OCI-LY1 (cell line): Measurements from ENCODE around the gene CPA4.

Experiments
- H2AFZ ChIP-seq: fragments of 200-600 bp; sonication (generic), shearing (Covaris generic); 2 replicates; pipeline ENCODE4 v1.6.0; 2014; ENCODE audit warnings: antibody characterized with exemption, mild to moderate bottlenecking, low read length
- H3F3A ChIP-seq: fragments of 200-600 bp; sonication (generic), shearing (Covaris generic); 2 replicates; pipeline ENCODE4 v1.6.0; 2014; ENCODE audit warnings: mild to moderate bottlenecking, antibody characterized with exemption, low read length, moderate library complexity; ENCODE audit not compliant: insufficient read depth
- H3K27ac ChIP-seq: fragments of 200-600 bp; sonication (generic); 2 replicates; pipeline ENCODE4 v1.5.1; 2014; ENCODE audit warnings: low read length, mixed run types, mild to moderate bottlenecking, low read depth; ENCODE audit not compliant: poor library complexity, severe bottlenecking
- H3K27me3 ChIP-seq: fragments of 200-600 bp; sonication (generic); 2 replicates; pipeline ENCODE4 v1.6.0; 2014; ENCODE audit warnings: antibody characterized with exemption, mild to moderate bottlenecking, low read length, moderate library complexity; ENCODE audit not compliant: insufficient read depth
- H3K36me3 ChIP-seq: fragments of 200-600 bp; sonication (generic); 2 replicates; pipeline ENCODE4 v1.6.1; 2014; ENCODE audit warnings: mild to moderate bottlenecking, antibody characterized with exemption, low read length, moderate library complexity, mixed read lengths; ENCODE audit not compliant: insufficient read depth
- H3K4me1 ChIP-seq: fragments of 200-600 bp; sonication (generic); 2 replicates; pipeline ENCODE4 v1.5.1; 2014; ENCODE audit warnings: mild to moderate bottlenecking, low read length, moderate library complexity; ENCODE audit not compliant: insufficient read depth, severe bottlenecking
- H3K4me2 ChIP-seq: fragments of 200-600 bp; sonication (generic), shearing (Covaris generic); 2 replicates; pipeline ENCODE4 v1.6.1; 2014; ENCODE audit warnings: low read length
- H3K4me3 ChIP-seq: fragments of 200-600 bp; sonication (generic); 2 replicates; pipeline ENCODE4 v1.5.1; 2014; ENCODE audit warnings: low read length, low read depth, mild to moderate bottlenecking, mixed read lengths; ENCODE audit not compliant: poor library complexity, severe bottlenecking
- H3K79me2 ChIP-seq: fragments of 200-600 bp; shearing (Covaris generic); 2 replicates; pipeline ENCODE4 v1.6.1; 2016; ENCODE audit warnings: mixed run types, low read length, mixed read lengths; ENCODE audit not compliant: insufficient read depth
- H3K9ac ChIP-seq: fragments of 200-600 bp; sonication (generic), shearing (Covaris generic); 2 replicates; pipeline ENCODE4 v1.6.1; 2014; ENCODE audit warnings: mild to moderate bottlenecking, low read length, mixed read lengths
- H3K9me2 ChIP-seq: fragments of 200-600 bp; sonication (generic), shearing (Covaris generic); 2 replicates; pipeline ENCODE4 v1.6.1; 2014; ENCODE audit warnings: low read depth, mild to moderate bottlenecking, low read length, mixed read lengths
- H3K9me3 ChIP-seq: fragments of 200-600 bp; shearing (Covaris generic); 2 replicates; pipeline ENCODE4 v1.6.1; 2014; ENCODE audit warnings: low read length, mixed read lengths
- H4K20me1 ChIP-seq: fragments of 200-600 bp; sonication (generic), shearing (Covaris generic); 2 replicates; pipeline ENCODE4 v1.6.0; 2016; ENCODE audit warnings: mild to moderate bottlenecking, low read length; ENCODE audit not compliant: insufficient read depth
- EZH2 ChIP-seq: fragments of 200-600 bp; sonication (generic), shearing (Covaris generic); IDR thresholded peaks from 2 replicates; pipeline ENCODE4 v1.8.0; 2017; ENCODE audit warnings: borderline replicate concordance, mixed run types, mild to moderate bottlenecking, antibody characterized with exemption, low read length, moderate library complexity, mixed read lengths
- TF ChIP-seq, protein P1 (sequence below): fragments of 200-600 bp; sonication (generic), shearing (Covaris generic); IDR thresholded peaks from 2 replicates; pipeline ENCODE4 v1.5.1; 2017; ENCODE audit warnings: mild to moderate bottlenecking, antibody characterized with exemption, low read length, moderate library complexity, mixed read lengths

The CPA4 gene

DNA sequence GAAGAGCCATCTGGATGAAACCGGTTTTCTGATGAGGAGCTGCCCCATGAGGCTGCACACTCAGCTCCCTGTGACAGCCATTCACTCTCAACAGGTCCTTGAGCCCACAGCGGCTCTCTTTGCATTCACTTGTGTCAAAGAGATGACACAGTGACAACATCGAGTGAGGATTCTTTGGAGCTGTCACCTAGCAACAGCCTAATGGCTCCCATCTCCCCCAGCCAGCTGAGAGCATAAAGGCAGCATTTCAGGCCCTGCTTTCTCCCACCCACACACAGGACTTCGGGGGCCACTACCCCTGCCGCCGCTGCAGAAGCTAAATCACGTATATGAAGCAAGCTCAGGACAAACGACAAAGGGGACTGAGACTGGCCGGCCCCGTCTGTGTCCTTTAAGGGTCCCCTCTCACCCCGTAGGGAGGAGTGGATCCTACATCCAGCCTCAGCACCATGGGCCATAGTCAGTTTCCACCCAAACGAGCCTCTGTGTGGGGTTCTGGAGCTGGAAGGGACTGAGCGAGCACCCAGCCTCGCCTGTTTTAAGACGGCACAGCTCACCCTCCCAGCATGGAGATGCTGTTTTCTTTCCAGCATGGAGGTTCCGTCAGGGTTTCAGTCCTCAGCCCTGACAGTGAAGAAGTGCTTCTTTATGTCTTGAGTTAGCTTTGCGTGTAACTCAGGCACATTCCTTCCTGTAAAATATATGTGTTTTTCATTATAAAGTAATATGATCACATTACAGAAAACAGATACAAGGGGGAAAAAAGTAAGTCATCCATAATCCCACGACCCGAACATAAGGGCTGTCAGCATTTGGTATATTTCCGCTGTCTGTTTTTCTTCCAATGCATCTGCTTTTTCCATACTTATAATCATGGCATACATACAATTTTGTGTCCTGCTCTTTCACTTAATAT lies 4.9 kb downstream of the CPA4 start:
- Histone ChIP-seq H3K79me2 (no peaks in the 10 kb centered on the region), H3K9me3 (peaks cover 2% of the 10 kb centered on the region; the same call in 1 of the 2 replicates), H3K4me1 (peaks cover 10% of the 10 kb centered on the region), H3K27ac (no peak overlapping the region), H3K9ac (no peak overlapping the region), H3K36me3 (no peaks in the 10 kb centered on the region; the same call in 1 of the 2 replicates), H2AFZ (no peak overlapping the region), H3K4me2 (no peak overlapping the region), H4K20me1 (no peaks in the 10 kb centered on the region), H3K4me3 (no peak overlapping the region), H3F3A (no peaks in the 10 kb centered on the region), H3K9me2 (no peaks in the 10 kb centered on the region), H3K27me3 (peaks cover 16% of the 10 kb centered on the region)
- TF ChIP-seq EZH2, result no peak

DNA sequence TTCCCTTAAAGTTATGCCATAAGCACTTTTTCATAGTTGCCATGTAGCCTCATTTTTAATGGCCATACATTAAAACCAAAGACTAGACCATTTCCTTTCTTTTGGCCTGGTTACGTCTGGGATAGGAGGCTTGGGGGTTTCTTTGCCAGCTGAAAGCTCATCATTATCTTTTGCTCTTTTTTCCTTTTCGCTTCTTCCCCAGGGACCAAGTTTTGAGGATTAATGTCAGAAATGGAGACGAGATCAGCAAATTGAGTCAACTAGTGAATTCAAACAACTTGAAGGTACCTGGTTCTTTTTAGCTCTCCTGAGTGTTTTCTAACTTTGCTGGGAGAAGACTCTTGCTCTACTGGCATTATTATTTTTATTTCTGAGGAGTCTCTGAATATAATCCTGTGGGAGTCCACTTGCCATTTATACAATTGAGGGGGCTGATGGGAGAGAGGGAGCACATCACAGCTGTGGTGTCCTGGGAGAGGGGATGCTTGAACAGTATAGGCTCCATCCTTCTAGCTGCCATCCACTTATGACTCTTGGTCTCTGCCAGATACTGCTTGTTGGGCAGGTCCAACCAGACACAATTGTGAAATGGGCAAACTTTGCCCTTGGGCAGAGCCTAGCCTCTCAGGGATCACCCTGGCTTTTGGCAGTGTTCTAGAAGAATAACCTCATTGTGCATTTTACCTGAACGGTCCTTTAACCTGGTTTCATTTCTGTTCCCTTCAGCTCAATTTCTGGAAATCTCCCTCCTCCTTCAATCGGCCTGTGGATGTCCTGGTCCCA lies 5.8 kb downstream of the CPA4 start:
- Histone ChIP-seq H3K27me3 (peaks cover 16% of the 10 kb centered on the region), H4K20me1 (no peaks in the 10 kb centered on the region), H3K9me2 (no peaks in the 10 kb centered on the region), H3K4me1 (peaks cover 2% of the 10 kb centered on the region), H3K4me3 (no peak overlapping the region), H3K9ac (no peak overlapping the region), H3K79me2 (no peaks in the 10 kb centered on the region), H3K27ac (no peak overlapping the region), H3K4me2 (no peak overlapping the region), H3K36me3 (no peaks in the 10 kb centered on the region; the same call in 1 of the 2 replicates), H2AFZ (no peak overlapping the region), H3F3A (no peaks in the 10 kb centered on the region), H3K9me3 (peaks cover 2% of the 10 kb centered on the region; the same call in 1 of the 2 replicates)
- TF ChIP-seq EZH2, result no peak
- TF ChIP-seq, protein P1, sequence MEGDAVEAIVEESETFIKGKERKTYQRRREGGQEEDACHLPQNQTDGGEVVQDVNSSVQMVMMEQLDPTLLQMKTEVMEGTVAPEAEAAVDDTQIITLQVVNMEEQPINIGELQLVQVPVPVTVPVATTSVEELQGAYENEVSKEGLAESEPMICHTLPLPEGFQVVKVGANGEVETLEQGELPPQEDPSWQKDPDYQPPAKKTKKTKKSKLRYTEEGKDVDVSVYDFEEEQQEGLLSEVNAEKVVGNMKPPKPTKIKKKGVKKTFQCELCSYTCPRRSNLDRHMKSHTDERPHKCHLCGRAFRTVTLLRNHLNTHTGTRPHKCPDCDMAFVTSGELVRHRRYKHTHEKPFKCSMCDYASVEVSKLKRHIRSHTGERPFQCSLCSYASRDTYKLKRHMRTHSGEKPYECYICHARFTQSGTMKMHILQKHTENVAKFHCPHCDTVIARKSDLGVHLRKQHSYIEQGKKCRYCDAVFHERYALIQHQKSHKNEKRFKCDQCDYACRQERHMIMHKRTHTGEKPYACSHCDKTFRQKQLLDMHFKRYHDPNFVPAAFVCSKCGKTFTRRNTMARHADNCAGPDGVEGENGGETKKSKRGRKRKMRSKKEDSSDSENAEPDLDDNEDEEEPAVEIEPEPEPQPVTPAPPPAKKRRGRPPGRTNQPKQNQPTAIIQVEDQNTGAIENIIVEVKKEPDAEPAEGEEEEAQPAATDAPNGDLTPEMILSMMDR, result no peak

GRCh38 chr7:130299866-130300265 lies 6.9 kb downstream of the CPA4 start:
- H3K9me2 ChIP-seq, result no peaks in the 10 kb centered on the region
- no peaks in the 10 kb centered on the region for H3K79me2 ChIP-seq
- no peak overlapping the region for H3K4me2 ChIP-seq
- no peaks in the 10 kb centered on the region for H3F3A ChIP-seq
- no peaks in the 10 kb centered on the region for H3K4me1 ChIP-seq
- no peak overlapping the region for H3K27ac ChIP-seq
- H2AFZ ChIP-seq, result no peak overlapping the region
- H3K9ac ChIP-seq, result no peak overlapping the region
- H3K9me3 ChIP-seq, result no peaks in the 10 kb centered on the region
- peaks cover 16% of the 10 kb centered on the region for H3K27me3 ChIP-seq
- no peak overlapping the region for H3K4me3 ChIP-seq
- no peaks in the 10 kb centered on the region for H4K20me1 ChIP-seq
- no peaks in the 10 kb centered on the region for H3K36me3 ChIP-seq
- TF ChIP-seq, protein P1, result no peak
- TF ChIP-seq EZH2, result no peak
